Liver (tissue), 3 donors: Measurements from ENCODE around the gene CYP17A1.

Experiments used
- CTCF ChIP-seq: fragments of 150-350 bp; IDR thresholded peaks from 2 replicates; pipeline ENCODE4 v1.5.1; 2017; ENCODE audit warnings: improper control_type of control experiment, low read depth, low read length; ENCODE audit not compliant: missing input control
- EGR1 ChIP-seq, 2 donors: IDR thresholded peaks; 2 replicates each; pipeline ENCODE4 v1.6.1; 2016 to 2018; ENCODE audit warnings: antibody characterized with exemption in 2 of 2, low read depth in 2 of 2
- FOXA1 ChIP-seq: IDR thresholded peaks from 2 replicates; pipeline ENCODE4 v1.6.1; 2016; ENCODE audit warnings: antibody characterized with exemption
- GABPA ChIP-seq, 2 donors: IDR thresholded peaks in 1 of 2; conservative IDR thresholded peaks in 1 of 2; 2 replicates each; pipeline ENCODE4 v1.6.1; 2016; ENCODE audit warnings: antibody characterized with exemption in 2 of 2, mild to moderate bottlenecking in 1 of 2, moderate library complexity in 1 of 2
- JUND ChIP-seq, 2 donors: IDR thresholded peaks; 2 replicates each; pipeline ENCODE4 v1.6.1; 2016; ENCODE audit warnings: antibody characterized with exemption in 2 of 2
- NR2F2 ChIP-seq: IDR thresholded peaks from 2 replicates; pipeline ENCODE4 v1.6.1; 2016; ENCODE audit warnings: antibody characterized with exemption
- RAD21 ChIP-seq, 2 donors: IDR thresholded peaks; 2 replicates each; pipeline ENCODE4 v1.6.1; 2016; ENCODE audit warnings: antibody characterized with exemption in 2 of 2, mild to moderate bottlenecking in 2 of 2
- REST ChIP-seq: IDR thresholded peaks from 2 replicates; pipeline ENCODE4 v1.6.1; 2016; ENCODE audit warnings: antibody characterized with exemption, mild to moderate bottlenecking
- RXRA ChIP-seq, 2 donors: IDR thresholded peaks; 2 replicates each; pipeline ENCODE4 v1.6.1; 2017 to 2018; ENCODE audit warnings: antibody characterized with exemption in 2 of 2, mild to moderate bottlenecking in 1 of 2
- SP1 ChIP-seq: IDR thresholded peaks from 2 replicates; pipeline ENCODE4 v1.6.1; 2018; ENCODE audit warnings: antibody characterized with exemption, mild to moderate bottlenecking
- TAF1 ChIP-seq: conservative IDR thresholded peaks from 2 replicates; pipeline ENCODE4 v1.6.1; 2016; ENCODE audit warnings: antibody characterized with exemption, mild to moderate bottlenecking
- YY1 ChIP-seq: IDR thresholded peaks from 2 replicates; pipeline ENCODE4 v1.6.1; 2016; ENCODE audit warnings: antibody characterized with exemption, mild to moderate bottlenecking
- TF ChIP-seq, protein P1 (sequence below): IDR thresholded peaks from 2 replicates; pipeline ENCODE4 v1.6.1; 2016; ENCODE audit warnings: antibody characterized with exemption
- TF ChIP-seq, protein P2 (sequence below): IDR thresholded peaks from 2 replicates; pipeline ENCODE4 v1.6.1; 2016; ENCODE audit warnings: antibody characterized with exemption
- donor health status: healthy.
- donor health status: healthy.

GRCh38 chr10:102802920-102803534 lies 34.2 kb downstream of the CYP17A1 start:
- no peak for TF ChIP-seq CTCF
- no peak for TF ChIP-seq EGR1 (IDR thresholded peaks at IDR 0.05; ENCODE audit: low read depth in 2 of 2)
- TF ChIP-seq, protein P1, sequence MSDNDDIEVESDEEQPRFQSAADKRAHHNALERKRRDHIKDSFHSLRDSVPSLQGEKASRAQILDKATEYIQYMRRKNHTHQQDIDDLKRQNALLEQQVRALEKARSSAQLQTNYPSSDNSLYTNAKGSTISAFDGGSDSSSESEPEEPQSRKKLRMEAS, result no peak
- peak in 1 of 2 donors; percentile 49 for TF ChIP-seq RXRA (IDR thresholded peaks at IDR 0.05)
- no peak for TF ChIP-seq GABPA (IDR thresholded peaks at IDR 0.05 in 1 of 2, conservative IDR thresholded peaks at IDR 0.05 in 1 of 2)
- TF ChIP-seq TAF1, result no peak
- TF ChIP-seq, protein P2, sequence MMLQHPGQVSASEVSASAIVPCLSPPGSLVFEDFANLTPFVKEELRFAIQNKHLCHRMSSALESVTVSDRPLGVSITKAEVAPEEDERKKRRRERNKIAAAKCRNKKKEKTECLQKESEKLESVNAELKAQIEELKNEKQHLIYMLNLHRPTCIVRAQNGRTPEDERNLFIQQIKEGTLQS, result no peak
- no peak for TF ChIP-seq YY1
- TF ChIP-seq JUND (IDR thresholded peaks at IDR 0.05), result peak in 1 of 2 donors; percentile 20
- TF ChIP-seq RAD21 (IDR thresholded peaks at IDR 0.05), result peak; percentile 6 to 15
- peak; percentile 24 for TF ChIP-seq SP1
- TF ChIP-seq REST, result no peak
- no peak for TF ChIP-seq FOXA1
- peak; percentile 76 for TF ChIP-seq NR2F2
